Fibroblast of lung (primary cell): Measurements from ENCODE around the gene PTDSS2. TPM values are rescaled to one million over a fixed set of nuclear protein-coding genes. Genes with fewer than 3 reads are reported as not detected.

Experiments
- DNase-seq, 2 donors: peaks; one replicate each; pipeline versions ENCODE4 v3.0.0 to v3.0.0-alpha.2; 2010; ENCODE audit warnings: low read depth in 2 of 2
- H2AFZ ChIP-seq: 2 replicates; pipeline ENCODE4 v1.5.1; 2012; ENCODE audit warnings: low read length, control low read depth, inconsistent platforms
- H3K27ac ChIP-seq: 2 replicates; pipeline ENCODE4 v1.5.1; 2011; ENCODE audit warnings: low read length, control low read depth; ENCODE audit not compliant: insufficient read depth
- H3K27me3 ChIP-seq: 2 replicates; pipeline ENCODE4 v1.5.1; 2011; ENCODE audit warnings: mild to moderate bottlenecking, low read length; ENCODE audit not compliant: control insufficient read depth, insufficient read depth
- H3K36me3 ChIP-seq: 2 replicates; pipeline ENCODE4 v1.5.1; 2011; ENCODE audit warnings: low read length; ENCODE audit not compliant: control insufficient read depth, insufficient read depth
- H3K4me1 ChIP-seq: 2 replicates; pipeline ENCODE4 v1.5.1; 2011; ENCODE audit warnings: low read length; ENCODE audit not compliant: control insufficient read depth, insufficient read depth; ENCODE audit errors: extremely low read depth
- H3K4me2 ChIP-seq: 2 replicates; pipeline ENCODE4 v1.5.1; 2011; ENCODE audit warnings: low read length, control low read depth; ENCODE audit not compliant: insufficient read depth; ENCODE audit errors: extremely low read depth
- H3K4me3 ChIP-seq, 4 experiments: fragments of 200-600 bp in 1 of 4; sonication (generic) in 1 of 4; replicated peaks in 1 of 4; 2 replicates each; pipeline ENCODE4 v1.5.1; 2011 to 2016; ENCODE audit warnings: low read length in 4 of 4, low read depth in 3 of 4, mild to moderate bottlenecking in 3 of 4, control low read depth in 2 of 4, inconsistent platforms in 1 of 4, mixed read lengths in 1 of 4; ENCODE audit not compliant: insufficient read depth in 1 of 4; ENCODE audit errors: control extremely low read depth in 1 of 4
- H3K79me2 ChIP-seq: 2 replicates; pipeline ENCODE4 v1.5.1; 2012; ENCODE audit warnings: mild to moderate bottlenecking, low read length, inconsistent platforms; ENCODE audit not compliant: control insufficient read depth, insufficient read depth
- H3K9ac ChIP-seq: 2 replicates; pipeline ENCODE4 v1.5.1; 2011; ENCODE audit warnings: mild to moderate bottlenecking, low read length, control low read depth; ENCODE audit not compliant: insufficient read depth
- H3K9me3 ChIP-seq: 2 replicates; pipeline ENCODE4 v1.5.1; 2012; ENCODE audit warnings: low read depth, low read length; ENCODE audit not compliant: control insufficient read depth, insufficient read depth
- H4K20me1 ChIP-seq: 2 replicates; pipeline ENCODE4 v1.5.1; 2011; ENCODE audit warnings: low read length; ENCODE audit not compliant: control insufficient read depth, insufficient read depth; ENCODE audit errors: extremely low read depth
- EZH2 ChIP-seq: IDR thresholded peaks from 2 replicates; pipeline ENCODE4 v1.5.1; 2012; ENCODE audit warnings: low read length, control low read depth, mild to moderate bottlenecking; ENCODE audit errors: missing control alignments
- polyA plus RNA-seq, 2 donors: library from polyadenylated mRNA; depleted of rRNA in 1 of 2; stranded (reverse) in 1 of 2; unstranded in 1 of 2; fragments of >200 nt; gene quantifications; 2 replicates each; pipeline ENCODE4 v1.2.1, GENCODE V29; 2011 to 2012; ENCODE audit warnings: missing spikeins in 1 of 2
- total RNA-seq: library from RNA; depleted of rRNA; stranded (reverse); fragments of >200 nt; gene quantifications from 2 replicates; pipeline ENCODE4 v1.2.1, GENCODE V29; 2014
- TF ChIP-seq, protein P1 (sequence below), 2 donors: IDR thresholded peaks in 1 of 2; conservative IDR thresholded peaks in 1 of 2; 1 replicate in 1 of 2; 2 replicates in 1 of 2; pipeline ENCODE4 v1.5.1; 2011 to 2012; ENCODE audit warnings: low read length in 2 of 2, control low read depth in 1 of 2, inconsistent platforms in 1 of 2, low read depth in 1 of 2, mild to moderate bottlenecking in 1 of 2

PTDSS2 gene
- total and polyA plus RNA-seq, 2 donors (not counting 1 experiment from before 2014, with no cell fraction given): 17.4 to 36.7 TPM

GRCh38 chr11:440065-441042 lies 9.7 kb upstream of the PTDSS2 start:
- Histone ChIP-seq H3K36me3 (no peaks in the 10 kb centered on the region), H3K4me3 (no peak overlapping the region), H3K9ac (no peak overlapping the region), H3K27ac (no peak overlapping the region), H3K4me1 (peaks cover 2% of the 10 kb centered on the region), H3K4me2 (no peak overlapping the region), H3K27me3 (peaks cover 2% of the 10 kb centered on the region), H4K20me1 (no peaks in the 10 kb centered on the region), H3K79me2 (no peaks in the 10 kb centered on the region), H2AFZ (no peak overlapping the region), H3K9me3 (no peaks in the 10 kb centered on the region)
- no peak for TF ChIP-seq EZH2
- TF ChIP-seq, protein P1, sequence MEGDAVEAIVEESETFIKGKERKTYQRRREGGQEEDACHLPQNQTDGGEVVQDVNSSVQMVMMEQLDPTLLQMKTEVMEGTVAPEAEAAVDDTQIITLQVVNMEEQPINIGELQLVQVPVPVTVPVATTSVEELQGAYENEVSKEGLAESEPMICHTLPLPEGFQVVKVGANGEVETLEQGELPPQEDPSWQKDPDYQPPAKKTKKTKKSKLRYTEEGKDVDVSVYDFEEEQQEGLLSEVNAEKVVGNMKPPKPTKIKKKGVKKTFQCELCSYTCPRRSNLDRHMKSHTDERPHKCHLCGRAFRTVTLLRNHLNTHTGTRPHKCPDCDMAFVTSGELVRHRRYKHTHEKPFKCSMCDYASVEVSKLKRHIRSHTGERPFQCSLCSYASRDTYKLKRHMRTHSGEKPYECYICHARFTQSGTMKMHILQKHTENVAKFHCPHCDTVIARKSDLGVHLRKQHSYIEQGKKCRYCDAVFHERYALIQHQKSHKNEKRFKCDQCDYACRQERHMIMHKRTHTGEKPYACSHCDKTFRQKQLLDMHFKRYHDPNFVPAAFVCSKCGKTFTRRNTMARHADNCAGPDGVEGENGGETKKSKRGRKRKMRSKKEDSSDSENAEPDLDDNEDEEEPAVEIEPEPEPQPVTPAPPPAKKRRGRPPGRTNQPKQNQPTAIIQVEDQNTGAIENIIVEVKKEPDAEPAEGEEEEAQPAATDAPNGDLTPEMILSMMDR (conservative IDR thresholded peaks at IDR 0.05 in 1 of 2, IDR thresholded peaks at IDR 0.05 in 1 of 2; ENCODE audit: low read depth in 1 of 2, low read length in 2 of 2): peak in 1 of 2 donors; percentile 6
- peak in 1 of 2 donors; percentile 13 for DNase-seq

DNA sequence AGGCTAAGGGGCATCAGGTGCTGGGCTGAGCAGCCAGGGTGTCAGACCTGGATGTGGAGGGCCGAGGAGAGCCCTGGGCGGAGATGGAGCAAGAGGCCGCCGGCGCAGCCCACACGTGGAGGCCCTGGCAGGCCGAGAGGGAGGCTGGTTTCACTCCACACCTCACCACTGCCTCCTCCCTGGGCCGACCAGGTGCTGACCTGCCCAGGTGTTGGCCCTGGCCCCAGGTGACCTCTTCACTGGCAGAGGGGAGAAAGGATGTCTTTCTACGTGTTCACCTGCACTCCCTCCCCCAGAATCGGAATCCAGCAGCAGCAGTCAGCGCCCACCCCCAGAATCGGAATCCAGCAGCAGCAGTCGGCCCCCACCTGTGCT lies 9.0 kb upstream of the PTDSS2 start:
- H4K20me1 ChIP-seq: no peaks in the 10 kb centered on the region
- no peaks in the 10 kb centered on the region for H3K36me3 ChIP-seq
- no peak for TF ChIP-seq EZH2
- TF ChIP-seq, protein P1 (conservative IDR thresholded peaks at IDR 0.05 in 1 of 2, IDR thresholded peaks at IDR 0.05 in 1 of 2; ENCODE audit: low read depth in 1 of 2, low read length in 2 of 2): no peak
- no peak overlapping the region for H3K27ac ChIP-seq
- no peak overlapping the region for H3K9ac ChIP-seq
- H3K4me2 ChIP-seq: no peak overlapping the region
- peaks cover 2% of the 10 kb centered on the region for H3K27me3 ChIP-seq
- peaks cover 2% of the 10 kb centered on the region for H3K4me1 ChIP-seq
- no peak overlapping the region for H3K4me3 ChIP-seq
- no peaks in the 10 kb centered on the region for H3K79me2 ChIP-seq
- no peak for DNase-seq
- no peaks in the 10 kb centered on the region for H3K9me3 ChIP-seq
- H2AFZ ChIP-seq: no peak overlapping the region

- Histone ChIP-seq H3K27ac (no peak within 1 kb of the TSS), H3K27me3 (peaks cover 2% of the 10 kb centered on the region), H3K4me1 (peaks cover 2% of the 10 kb centered on the region), H3K36me3 (no peaks in the 10 kb centered on the region), H3K79me2 (no peaks in the 10 kb centered on the region), H3K9ac (no peak within 1 kb of the TSS), H3K4me3 (no peak within 1 kb of the TSS), H3K4me2 (no peak within 1 kb of the TSS), H2AFZ (no peak within 1 kb of the TSS), H4K20me1 (no peaks in the 10 kb centered on the region), H3K9me3 (no peaks in the 10 kb centered on the region)
- DNase-seq: no peak
- TF ChIP-seq EZH2: no peak
- TF ChIP-seq, protein P1 (conservative IDR thresholded peaks at IDR 0.05 in 1 of 2, IDR thresholded peaks at IDR 0.05 in 1 of 2; ENCODE audit: low read depth in 1 of 2, low read length in 2 of 2): no peak
Observed at GRCh38 chr11:441418-442274, 8.4 kb upstream of the PTDSS2 start, which contains the start of gene ANO9. Gene ANO9 (minus strand): TSS chr11:442011. CDS start chr11:441926, 85 bp downstream.
